ENCODE data around the gene SCEL. TPM values are rescaled to one million over a fixed set of nuclear protein-coding genes. Genes with fewer than 3 reads are reported as not detected.
"Not testable (repeated sequence)": the region's sequence is repeated elsewhere in the genome, so short reads cannot be mapped to it uniquely, and the experiment has no call there.

The SCEL gene
- total RNA-seq, 4 donors from 2014 or later, result not detected

DNA sequence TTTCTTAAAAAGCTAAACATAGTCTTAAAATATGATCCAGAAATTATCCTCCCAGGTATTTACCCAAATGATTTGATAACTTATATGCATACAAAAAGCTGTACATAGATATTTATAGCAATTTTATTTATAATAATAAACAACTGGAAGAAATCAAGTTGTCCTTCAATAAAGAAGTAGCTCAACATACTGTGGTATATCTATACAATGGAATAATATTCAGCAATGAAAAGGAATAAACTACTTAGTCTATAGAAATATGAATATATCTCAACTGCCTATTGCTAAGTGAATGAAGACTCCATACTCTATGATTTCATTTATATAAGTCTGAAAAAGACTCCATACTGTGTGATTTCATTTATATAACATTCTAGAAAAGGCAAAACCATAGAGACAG is 114.9 kb downstream of the SCEL start:
- DNase-seq, result no peak
- TF ChIP-seq, protein P1, sequence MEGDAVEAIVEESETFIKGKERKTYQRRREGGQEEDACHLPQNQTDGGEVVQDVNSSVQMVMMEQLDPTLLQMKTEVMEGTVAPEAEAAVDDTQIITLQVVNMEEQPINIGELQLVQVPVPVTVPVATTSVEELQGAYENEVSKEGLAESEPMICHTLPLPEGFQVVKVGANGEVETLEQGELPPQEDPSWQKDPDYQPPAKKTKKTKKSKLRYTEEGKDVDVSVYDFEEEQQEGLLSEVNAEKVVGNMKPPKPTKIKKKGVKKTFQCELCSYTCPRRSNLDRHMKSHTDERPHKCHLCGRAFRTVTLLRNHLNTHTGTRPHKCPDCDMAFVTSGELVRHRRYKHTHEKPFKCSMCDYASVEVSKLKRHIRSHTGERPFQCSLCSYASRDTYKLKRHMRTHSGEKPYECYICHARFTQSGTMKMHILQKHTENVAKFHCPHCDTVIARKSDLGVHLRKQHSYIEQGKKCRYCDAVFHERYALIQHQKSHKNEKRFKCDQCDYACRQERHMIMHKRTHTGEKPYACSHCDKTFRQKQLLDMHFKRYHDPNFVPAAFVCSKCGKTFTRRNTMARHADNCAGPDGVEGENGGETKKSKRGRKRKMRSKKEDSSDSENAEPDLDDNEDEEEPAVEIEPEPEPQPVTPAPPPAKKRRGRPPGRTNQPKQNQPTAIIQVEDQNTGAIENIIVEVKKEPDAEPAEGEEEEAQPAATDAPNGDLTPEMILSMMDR (IDR thresholded peaks at IDR 0.05), result no peak
- TF ChIP-seq POLR2A (IDR thresholded peaks at IDR 0.05), result no peak
- H3K4me1 ChIP-seq, result no peaks in the 10 kb centered on the region

DNA sequence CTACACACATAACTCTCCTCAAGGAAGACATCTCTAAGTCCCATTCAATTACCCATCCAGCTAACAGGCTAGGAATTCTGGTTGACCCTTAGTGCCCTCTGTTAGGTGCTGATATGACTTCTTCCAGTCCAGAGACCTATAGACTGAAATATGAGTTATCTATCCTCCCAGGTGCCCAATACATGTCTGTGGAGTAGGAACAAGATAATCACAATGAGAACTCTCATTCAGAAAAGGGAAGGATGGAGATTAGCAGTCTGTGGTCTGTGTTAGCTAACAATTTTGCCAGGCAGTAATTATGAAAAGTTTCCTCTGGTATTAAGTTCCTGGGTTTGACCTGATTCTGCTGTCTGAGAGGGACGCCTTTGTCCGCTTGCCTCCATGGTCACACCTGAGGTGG is 117.8 kb downstream of the SCEL start:
- H3K36me3 ChIP-seq, result no peaks in the 10 kb centered on the region
- H3K27ac ChIP-seq, result no peak overlapping the region
- H3K4me1 ChIP-seq, result no peaks in the 10 kb centered on the region
- no peaks in the 10 kb centered on the region for H3K27me3 ChIP-seq
- TF ChIP-seq POLR2A (IDR thresholded peaks at IDR 0.05), result no peak
- TF ChIP-seq, protein P1 (IDR thresholded peaks at IDR 0.05), result no peak
- H3K4me3 ChIP-seq, result no peak overlapping the region
- H3K9me3 ChIP-seq, result no peaks in the 10 kb centered on the region
- no peak for DNase-seq

More for the DNA sequence above, 114.9 kb downstream of the SCEL start:
- Histone ChIP-seq H3K9me3 (no peaks in the 10 kb centered on the region), H3K27ac (no peak overlapping the region), H3K27me3 (no peaks in the 10 kb centered on the region), H3K4me3 (no peak overlapping the region), H3K36me3 (no peaks in the 10 kb centered on the region)

DNA sequence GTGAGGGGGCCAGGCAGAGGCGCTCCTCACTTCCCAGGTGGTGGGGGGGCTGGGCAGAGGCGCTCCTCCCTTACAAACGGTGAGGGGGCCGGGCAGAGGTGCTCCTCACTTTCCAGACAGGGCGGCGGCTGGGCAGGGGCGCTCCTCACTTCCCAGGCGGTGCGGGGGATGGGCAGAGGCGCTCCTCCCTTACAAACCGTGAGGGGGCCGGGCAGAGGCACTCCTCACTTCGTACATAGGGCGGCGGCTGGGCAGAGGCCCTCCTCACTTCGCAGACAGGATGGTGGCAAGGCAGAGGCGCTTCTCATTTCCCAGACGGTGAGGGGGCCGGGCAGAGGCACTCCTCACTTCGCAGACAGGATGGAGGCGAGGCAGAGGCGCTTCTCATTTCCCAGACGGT is 124.5 kb downstream of the SCEL start:
- DNase-seq, H3K27ac ChIP-seq, H3K4me1 ChIP-seq, H3K36me3 ChIP-seq, H3K9me3 ChIP-seq, H3K4me3 ChIP-seq, H3K27me3 ChIP-seq: not testable (repeated sequence)

- no peaks in the 10 kb centered on the region for H3K27me3 ChIP-seq
- H3K4me1 ChIP-seq, result no peaks in the 10 kb centered on the region
- no peak overlapping the region for H3K27ac ChIP-seq
- no peak overlapping the region for H3K4me3 ChIP-seq
- H3K9me3 ChIP-seq, result no peaks in the 10 kb centered on the region
- no peak for TF ChIP-seq POLR2A (IDR thresholded peaks at IDR 0.05)
- TF ChIP-seq, protein P1 (IDR thresholded peaks at IDR 0.05), result no peak
- DNase-seq, result no peak
- no peaks in the 10 kb centered on the region for H3K36me3 ChIP-seq
Measured at GRCh38 chr13:77660841-77661250, 125.3 kb downstream of the SCEL start.

GRCh38 chr13:77662301-77662700 is 126.8 kb downstream of the SCEL start:
- H3K9me3 ChIP-seq, H3K27ac ChIP-seq, H3K4me3 ChIP-seq, H3K4me1 ChIP-seq, H3K27me3 ChIP-seq, DNase-seq, H3K36me3 ChIP-seq: not testable (repeated sequence)

GRCh38 chr13:77662831-77663230 is 127.3 kb downstream of the SCEL start:
- H3K4me1 ChIP-seq, DNase-seq, H3K36me3 ChIP-seq, H3K4me3 ChIP-seq, H3K27ac ChIP-seq, H3K27me3 ChIP-seq, H3K9me3 ChIP-seq: not testable (repeated sequence)

DNA sequence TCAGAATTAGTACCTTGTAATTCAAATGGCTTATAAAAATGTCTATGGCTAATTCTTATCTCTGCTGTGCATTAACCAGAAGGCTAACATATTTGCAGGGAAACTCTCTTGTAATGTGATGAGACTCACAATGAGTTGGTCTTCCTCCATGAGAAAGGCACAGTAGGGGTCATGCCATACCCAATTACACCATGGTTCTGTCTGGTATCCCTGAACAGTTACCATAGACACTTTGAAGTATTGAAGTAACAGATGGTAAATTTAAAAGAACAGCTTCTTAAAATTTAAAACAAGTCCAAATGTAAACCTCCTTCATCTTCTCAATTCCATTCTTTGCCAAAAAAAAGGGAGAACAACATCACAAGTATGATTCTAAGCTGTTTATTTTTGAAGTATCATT is 139.3 kb downstream of the SCEL start:
- Histone ChIP-seq H3K4me1 (no peaks in the 10 kb centered on the region), H3K36me3 (no peaks in the 10 kb centered on the region), H3K27me3 (no peaks in the 10 kb centered on the region), H3K27ac (no peak overlapping the region), H3K9me3 (no peaks in the 10 kb centered on the region), H3K4me3 (no peak overlapping the region)
- TF ChIP-seq, protein P1 (IDR thresholded peaks at IDR 0.05), result no peak
- no peak for DNase-seq

All from Peyer's patch (tissue), 4 donors.